GM21526 (cell line): ENCODE measurements around the gene TMEM200C.

Experiments
- ATAC-seq: cut with Tn5 transposase; IDR thresholded peaks from one replicate; pipeline ENCODE4 v1.9.1; 2021; ENCODE audit warnings: moderate library complexity; ENCODE audit not compliant: unreplicated experiment, low FRiP score

Gene TMEM200C

DNA sequence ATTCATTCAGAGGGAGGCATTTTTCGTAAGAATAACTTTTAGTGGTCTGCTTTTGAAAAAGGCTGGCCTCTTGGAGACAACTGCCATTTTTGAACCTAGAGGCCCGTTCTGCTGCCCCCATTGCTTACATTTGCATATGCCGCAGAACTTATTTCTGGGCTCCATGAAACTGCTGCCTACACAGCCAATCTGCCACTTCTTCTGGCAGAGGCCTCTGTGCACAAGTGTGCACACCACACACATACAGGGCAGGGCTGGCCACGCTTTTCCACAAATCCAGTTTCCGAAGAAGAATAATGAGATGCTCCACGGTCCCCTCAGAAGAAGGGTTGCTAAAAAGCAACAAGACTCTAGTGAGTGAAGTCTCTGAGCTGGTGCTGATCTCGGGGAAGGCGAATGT is 56.2 kb downstream of the TMEM200C start:
- no peak for ATAC-seq
